ENCODE results near the gene ARID1B. TPM values are rescaled to one million over a fixed set of nuclear protein-coding genes. Genes with fewer than 3 reads are reported as not detected.

ARID1B gene
- polyA plus RNA-seq, 1 donor from 2014 or later = 21.9 TPM

- Mint-ChIP-seq H3K4me1 (peaks cover 39 to 63% (median 59%) of the 10 kb centered on the region in 3 donors), H3K27ac (peak overlapping the region in 2 of 3 donors; percentile 16 to 89), H3K36me3 (peaks cover 8% of the 10 kb centered on the region), H3K27me3 (no peaks in the 10 kb centered on the region), H3K9me3 (no peaks in the 10 kb centered on the region), H3K4me3 (peak overlapping the region in 1 of 4 donors; percentile 24)
Observed at GRCh38 chr6:156948807-156949206, 171.6 kb downstream of the ARID1B start.

- Mint-ChIP-seq H3K4me1 (peaks cover 37 to 59% (median 57%) of the 10 kb centered on the region in 3 donors), H3K9me3 (no peaks in the 10 kb centered on the region), H3K36me3 (peaks cover 5% of the 10 kb centered on the region), H3K27ac (peak overlapping the region in 2 of 3 donors; percentile 16 to 63), H3K4me3 (peak overlapping the region in 1 of 4 donors; percentile 24), H3K27me3 (no peaks in the 10 kb centered on the region)
Observed at GRCh38 chr6:156949376-156949775, 172.2 kb downstream of the ARID1B start.

DNA sequence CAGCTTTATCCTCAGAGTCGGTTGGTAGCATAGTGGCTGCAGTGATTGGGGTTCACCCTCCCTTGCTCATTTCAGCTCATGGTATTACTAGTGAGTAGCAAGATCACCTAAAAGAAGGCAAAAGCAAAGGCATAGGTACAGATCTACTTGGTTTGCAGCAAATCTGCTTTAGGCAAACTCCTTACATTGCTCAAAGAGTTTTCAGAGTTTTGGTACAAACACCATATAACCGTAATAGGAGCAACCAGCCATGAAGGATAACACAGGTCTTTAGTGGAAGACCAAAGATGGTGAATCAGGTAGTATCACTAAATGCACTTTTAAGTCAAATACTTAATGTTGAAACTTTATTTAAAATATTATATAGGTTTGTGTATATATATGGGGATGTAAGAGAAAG lies 172.9 kb downstream of the ARID1B start:
- Mint-ChIP-seq H3K36me3 (peaks cover 5% of the 10 kb centered on the region), H3K27me3 (no peaks in the 10 kb centered on the region), H3K27ac (no peak overlapping the region), H3K4me1 (peaks cover 40 to 61% (median 61%) of the 10 kb centered on the region in 3 donors), H3K9me3 (no peaks in the 10 kb centered on the region), H3K4me3 (no peak overlapping the region)

DNA sequence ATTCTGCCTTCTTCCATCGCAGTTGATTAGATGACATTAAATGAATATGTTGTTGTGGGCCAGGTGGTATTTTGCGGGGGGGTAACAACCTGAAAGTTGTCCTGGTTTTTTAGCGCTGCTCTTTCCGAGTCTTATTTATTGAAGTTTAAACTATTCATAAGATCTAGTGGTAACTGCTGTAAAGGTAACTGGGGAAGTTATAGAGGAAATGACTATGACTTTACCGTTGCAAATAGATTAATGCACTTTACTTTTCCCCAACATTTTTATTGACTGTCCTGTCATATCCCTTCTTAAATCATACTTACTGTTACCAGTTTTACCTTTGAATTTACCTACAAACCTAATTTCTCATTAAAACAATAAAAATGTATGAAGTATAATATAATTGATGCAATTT lies 173.4 kb downstream of the ARID1B start:
- Mint-ChIP-seq H3K4me1 (peaks cover 41 to 61% (median 59%) of the 10 kb centered on the region in 3 donors), H3K36me3 (peaks cover 5% of the 10 kb centered on the region), H3K27ac (no peak overlapping the region), H3K4me3 (no peak overlapping the region), H3K9me3 (no peaks in the 10 kb centered on the region), H3K27me3 (no peaks in the 10 kb centered on the region)

- H3K4me1 Mint-ChIP-seq = peaks cover 38 to 60% (median 52%) of the 10 kb centered on the region in 3 donors
- peak overlapping the region in 2 of 3 donors; percentile 39 to 91 for H3K27ac Mint-ChIP-seq
- H3K9me3 Mint-ChIP-seq = no peaks in the 10 kb centered on the region
- peak overlapping the region in 1 of 4 donors; percentile 77 for H3K4me3 Mint-ChIP-seq
- H3K27me3 Mint-ChIP-seq = no peaks in the 10 kb centered on the region
- no peaks in the 10 kb centered on the region for H3K36me3 Mint-ChIP-seq
Observed at GRCh38 chr6:156952401-156952800, 175.2 kb downstream of the ARID1B start.

GRCh38 chr6:156953127-156953478 lies 175.9 kb downstream of the ARID1B start:
- Mint-ChIP-seq H3K27me3 (no peaks in the 10 kb centered on the region), H3K9me3 (no peaks in the 10 kb centered on the region), H3K36me3 (no peaks in the 10 kb centered on the region), H3K4me1 (peaks cover 40 to 67% (median 59%) of the 10 kb centered on the region in 3 donors), H3K4me3 (peak overlapping the region in 2 of 4 donors; percentile 46 to 67), H3K27ac (peak overlapping the region in 1 of 3 donors; percentile 91)

DNA sequence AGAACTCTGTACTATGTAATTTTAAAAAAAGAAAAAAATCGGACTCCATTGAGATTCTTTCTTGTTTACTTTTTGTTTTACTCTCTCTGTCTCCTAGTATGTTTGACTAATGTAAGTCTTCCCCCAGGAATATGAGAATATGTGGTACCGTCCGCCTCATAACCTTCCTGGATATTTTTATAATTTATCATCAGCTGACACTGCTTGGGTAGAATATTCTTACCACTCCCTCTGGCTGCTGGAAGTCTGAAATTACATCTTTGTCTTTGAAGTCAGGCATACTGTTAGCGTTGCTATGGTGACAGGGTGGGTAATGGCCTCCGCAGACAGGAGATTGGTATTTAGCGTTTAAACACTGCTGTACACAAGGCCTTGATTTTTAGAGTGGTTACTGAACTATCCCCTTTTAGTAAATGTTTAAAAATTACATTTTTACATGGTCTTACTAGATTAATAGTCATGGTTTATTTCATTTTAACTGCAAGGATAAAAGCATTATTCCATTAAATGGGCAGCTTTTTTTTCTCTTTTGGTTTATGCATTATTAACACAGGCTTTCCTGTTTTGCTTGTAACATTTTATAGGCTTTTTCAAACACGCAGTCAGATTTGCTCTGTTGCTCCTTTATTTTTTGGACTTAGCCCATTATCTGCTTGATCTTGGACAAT lies 176.4 kb downstream of the ARID1B start:
- Mint-ChIP-seq H3K4me1 (peaks cover 40 to 69% (median 63%) of the 10 kb centered on the region in 3 donors), H3K27me3 (no peaks in the 10 kb centered on the region), H3K9me3 (no peaks in the 10 kb centered on the region), H3K27ac (peak overlapping the region in 1 of 3 donors; percentile 91), H3K36me3 (no peaks in the 10 kb centered on the region), H3K4me3 (peak overlapping the region in 2 of 4 donors; percentile 46 to 67)

DNA sequence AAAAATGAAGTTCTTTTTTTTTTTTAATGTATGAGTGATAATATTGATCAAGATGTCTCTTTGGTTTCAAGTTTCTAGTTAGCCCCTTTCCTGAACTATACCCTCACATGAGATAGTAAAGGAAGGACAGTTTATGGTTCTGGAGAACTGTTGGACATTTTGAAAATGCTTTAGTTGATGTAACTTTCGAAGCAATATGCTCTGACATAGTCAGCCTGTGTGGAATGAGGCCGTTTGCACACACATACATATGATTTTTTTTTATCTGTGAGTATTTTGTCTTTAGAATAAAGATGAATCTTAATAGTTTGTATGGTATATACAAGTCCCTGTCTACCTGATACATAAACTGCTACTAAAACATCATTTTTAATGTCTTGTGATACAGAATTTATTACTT lies 177.0 kb downstream of the ARID1B start:
- Mint-ChIP-seq H3K27ac (peak overlapping the region in 1 of 3 donors; percentile 80), H3K4me1 (peaks cover 37 to 67% (median 61%) of the 10 kb centered on the region in 3 donors), H3K4me3 (no peak overlapping the region), H3K36me3 (no peaks in the 10 kb centered on the region), H3K9me3 (no peaks in the 10 kb centered on the region), H3K27me3 (no peaks in the 10 kb centered on the region)

GRCh38 chr6:156954816-156955215 lies 177.6 kb downstream of the ARID1B start:
- peaks cover 39 to 64% (median 58%) of the 10 kb centered on the region in 3 donors for H3K4me1 Mint-ChIP-seq
- no peaks in the 10 kb centered on the region for H3K9me3 Mint-ChIP-seq
- peak overlapping the region in 2 of 4 donors; percentile 19 to 21 for H3K4me3 Mint-ChIP-seq
- H3K36me3 Mint-ChIP-seq = no peaks in the 10 kb centered on the region
- peak overlapping the region in 2 of 3 donors; percentile 39 to 80 for H3K27ac Mint-ChIP-seq
- H3K27me3 Mint-ChIP-seq = no peaks in the 10 kb centered on the region

GRCh38 chr6:156955494-156956183 lies 178.5 kb downstream of the ARID1B start:
- Mint-ChIP-seq H3K4me3 (peak overlapping the region in 1 of 4 donors; percentile 43), H3K27me3 (no peaks in the 10 kb centered on the region), H3K9me3 (no peaks in the 10 kb centered on the region), H3K4me1 (peaks cover 38 to 58% (median 54%) of the 10 kb centered on the region in 3 donors), H3K27ac (peak overlapping the region in 2 of 3 donors; percentile 31 to 80), H3K36me3 (no peaks in the 10 kb centered on the region)

GRCh38 chr6:156956286-156956685 lies 179.1 kb downstream of the ARID1B start:
- Mint-ChIP-seq H3K27me3 (no peaks in the 10 kb centered on the region), H3K4me1 (peaks cover 38 to 58% (median 53%) of the 10 kb centered on the region in 3 donors), H3K4me3 (peak overlapping the region in 1 of 4 donors; percentile 43), H3K9me3 (no peaks in the 10 kb centered on the region), H3K27ac (peak overlapping the region in 1 of 3 donors; percentile 31), H3K36me3 (no peaks in the 10 kb centered on the region)

DNA sequence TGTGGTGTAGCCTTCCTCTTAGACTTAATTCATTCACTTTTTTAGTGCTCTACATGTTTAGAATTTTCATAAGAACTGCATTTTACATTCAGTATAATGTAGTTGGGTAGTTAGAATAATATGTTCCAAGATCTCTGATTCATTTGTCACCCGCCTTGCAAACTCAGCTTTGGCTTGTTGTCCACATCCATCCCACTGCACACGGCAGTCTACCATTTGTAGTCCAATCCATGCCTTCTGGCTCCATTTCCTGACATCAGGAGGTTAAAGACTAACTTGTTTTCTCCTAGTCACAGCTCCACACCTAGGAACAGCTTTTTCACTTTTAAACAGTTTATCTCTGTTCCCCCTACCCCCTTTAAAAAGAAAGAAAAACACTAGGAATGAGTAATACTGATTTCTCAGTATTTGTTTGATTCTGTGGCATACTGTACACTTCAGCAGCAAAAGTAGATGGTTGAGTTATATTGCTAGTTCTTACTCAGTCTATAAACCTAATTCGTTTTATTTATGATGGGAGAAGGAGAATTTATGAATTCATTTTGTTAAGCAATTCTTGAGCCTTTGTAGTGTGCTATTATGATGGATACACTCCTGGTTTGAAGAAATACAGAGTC lies 180.9 kb downstream of the ARID1B start:
- no peak overlapping the region for H3K4me3 Mint-ChIP-seq

GRCh38 chr6:156960525-156960924 lies 183.3 kb downstream of the ARID1B start:
- H3K4me3 Mint-ChIP-seq = peak overlapping the region in 1 of 4 donors; percentile 21
- peaks cover 1% of the 10 kb centered on the region for H3K36me3 Mint-ChIP-seq
- H3K27ac Mint-ChIP-seq = no peak overlapping the region
- peaks cover 34 to 46% (median 46%) of the 10 kb centered on the region in 3 donors for H3K4me1 Mint-ChIP-seq
- H3K9me3 Mint-ChIP-seq = no peaks in the 10 kb centered on the region
- no peaks in the 10 kb centered on the region for H3K27me3 Mint-ChIP-seq

More for the DNA sequence above, 180.9 kb downstream of the ARID1B start:
- H3K4me1 Mint-ChIP-seq = peaks cover 31 to 51% (median 49%) of the 10 kb centered on the region in 3 donors
- no peaks in the 10 kb centered on the region for H3K27me3 Mint-ChIP-seq
- H3K36me3 Mint-ChIP-seq = peaks cover 1% of the 10 kb centered on the region
- peak overlapping the region in 2 of 3 donors; percentile 42 to 60 for H3K27ac Mint-ChIP-seq
- no peaks in the 10 kb centered on the region for H3K9me3 Mint-ChIP-seq

GRCh38 chr6:156961282-156961892 lies 184.2 kb downstream of the ARID1B start:
- H3K27ac Mint-ChIP-seq = no peak overlapping the region
- H3K9me3 Mint-ChIP-seq = no peaks in the 10 kb centered on the region
- peaks cover 1% of the 10 kb centered on the region for H3K36me3 Mint-ChIP-seq
- H3K4me1 Mint-ChIP-seq = peaks cover 34 to 51% (median 42%) of the 10 kb centered on the region in 3 donors
- no peaks in the 10 kb centered on the region for H3K27me3 Mint-ChIP-seq
- no peak overlapping the region for H3K4me3 Mint-ChIP-seq

Data from IgD-negative memory B cell (primary cell).